Measurements from ENCODE around the gene AGBL1. TPM values are rescaled to one million over a fixed set of nuclear protein-coding genes. Genes with fewer than 3 reads are reported as not detected.

AGBL1 gene
- total and polyA plus RNA-seq, 4 donors: not detected

- DNase-seq (ENCODE audit: low spot score): no peak
- Histone ChIP-seq H3K27ac (ENCODE audit: low read depth in 1 of 2, low read length in 2 of 2) (no peak overlapping the region), H3K27me3 (ENCODE audit: control insufficient read depth in 4 of 4, insufficient read depth in 4 of 4, low read length in 3 of 4) (peaks cover 0 to 3% (median 0%) of the 10 kb centered on the region in 4 donors), H3K36me3 (ENCODE audit: control insufficient read depth in 4 of 4, insufficient read depth in 3 of 4, low read depth in 1 of 4, low read length in 3 of 4) (no peaks in the 10 kb centered on the region), H3K4me1 (ENCODE audit: control insufficient read depth in 4 of 4, insufficient read depth in 4 of 4, low read length in 3 of 4) (no peaks in the 10 kb centered on the region), H3K4me3 (ENCODE audit: low read depth in 1 of 3, low read length in 3 of 3) (no peak overlapping the region), H3K9me3 (ENCODE audit: control insufficient read depth in 4 of 4, low read length in 3 of 4) (no peaks in the 10 kb centered on the region), H3K9ac (ENCODE audit: low read depth in 1 of 2, low read length in 2 of 2) (no peak overlapping the region)
- WGBS: 67% methylated on average over 3 of the region's 3 CpGs
- TF ChIP-seq FOXA2 (IDR thresholded peaks at IDR 0.05) (no peak), CTCF (IDR thresholded peaks at IDR 0.05; ENCODE audit: low read depth, low read length, missing input control) (no peak)
Measured at GRCh38 chr15:86654501-86654900, 574.8 kb downstream of the AGBL1 start.

GRCh38 chr15:86657305-86657704 is 577.6 kb downstream of the AGBL1 start:
- WGBS: 69% methylated on average over 2 of the region's 2 CpGs
- Histone ChIP-seq H3K4me3 (ENCODE audit: low read depth in 1 of 3, low read length in 3 of 3) (no peak overlapping the region), H3K27me3 (ENCODE audit: control insufficient read depth in 4 of 4, insufficient read depth in 4 of 4, low read length in 3 of 4) (peaks cover 0 to 5% (median 1%) of the 10 kb centered on the region in 4 donors), H3K36me3 (ENCODE audit: control insufficient read depth in 4 of 4, insufficient read depth in 3 of 4, low read depth in 1 of 4, low read length in 3 of 4) (no peaks in the 10 kb centered on the region), H3K9ac (ENCODE audit: low read depth in 1 of 2, low read length in 2 of 2) (no peak overlapping the region), H3K9me3 (ENCODE audit: control insufficient read depth in 4 of 4, low read length in 3 of 4) (no peaks in the 10 kb centered on the region), H3K27ac (ENCODE audit: low read depth in 1 of 2, low read length in 2 of 2) (no peak overlapping the region), H3K4me1 (ENCODE audit: control insufficient read depth in 4 of 4, insufficient read depth in 4 of 4, low read length in 3 of 4) (no peaks in the 10 kb centered on the region)
- TF ChIP-seq YY1 (IDR thresholded peaks at IDR 0.05) (no peak), FOXA1 (IDR thresholded peaks at IDR 0.05) (no peak), TAF1 (conservative IDR thresholded peaks at IDR 0.05) (no peak), MAX (IDR thresholded peaks at IDR 0.05) (no peak), NR2F2 (IDR thresholded peaks at IDR 0.05) (no peak)
- DNase-seq (ENCODE audit: low spot score): no peak

- Histone ChIP-seq H3K4me1 (ENCODE audit: control insufficient read depth in 4 of 4, insufficient read depth in 4 of 4, low read length in 3 of 4) (no peaks in the 10 kb centered on the region), H3K36me3 (ENCODE audit: control insufficient read depth in 4 of 4, insufficient read depth in 3 of 4, low read depth in 1 of 4, low read length in 3 of 4) (no peaks in the 10 kb centered on the region), H3K27ac (ENCODE audit: low read depth in 1 of 2, low read length in 2 of 2) (no peak overlapping the region), H3K27me3 (ENCODE audit: control insufficient read depth in 4 of 4, insufficient read depth in 4 of 4, low read length in 3 of 4) (peaks cover 0 to 5% (median 0%) of the 10 kb centered on the region in 4 donors), H3K9ac (ENCODE audit: low read depth in 1 of 2, low read length in 2 of 2) (no peak overlapping the region), H3K4me3 (ENCODE audit: low read depth in 1 of 3, low read length in 3 of 3) (no peak overlapping the region), H3K9me3 (ENCODE audit: control insufficient read depth in 4 of 4, low read length in 3 of 4) (no peaks in the 10 kb centered on the region)
- 74% methylated on average over 5 of the region's 5 CpGs for WGBS
- TF ChIP-seq GABPA (IDR thresholded peaks at IDR 0.05 in 1 of 2, conservative IDR thresholded peaks at IDR 0.05 in 1 of 2): no peak
- TF ChIP-seq HNF4A (conservative IDR thresholded peaks at IDR 0.05): no peak
- TF ChIP-seq SP1 (IDR thresholded peaks at IDR 0.05): no peak
- no peak for TF ChIP-seq RAD21 (IDR thresholded peaks at IDR 0.05)
- no peak for TF ChIP-seq NR2F2 (IDR thresholded peaks at IDR 0.05)
- no peak for TF ChIP-seq FOXA2 (IDR thresholded peaks at IDR 0.05)
- TF ChIP-seq TAF1 (conservative IDR thresholded peaks at IDR 0.05): no peak
- TF ChIP-seq MAX (IDR thresholded peaks at IDR 0.05): no peak
- TF ChIP-seq JUND (IDR thresholded peaks at IDR 0.05): no peak
- no peak for TF ChIP-seq ATF3 (IDR thresholded peaks at IDR 0.05)
- no peak for TF ChIP-seq FOXA1 (IDR thresholded peaks at IDR 0.05)
- TF ChIP-seq EGR1 (IDR thresholded peaks at IDR 0.05; ENCODE audit: low read depth in 2 of 2): no peak
- no peak for TF ChIP-seq RXRA (IDR thresholded peaks at IDR 0.05)
- TF ChIP-seq REST (IDR thresholded peaks at IDR 0.05): no peak
- DNase-seq (ENCODE audit: low spot score): no peak
Measured at GRCh38 chr15:86659724-86660411, 580.2 kb downstream of the AGBL1 start.
